Panc1 (cell line): ENCODE results near the gene HOXC6.

Experiments
- POLR2AphosphoS5 ChIP-seq: IDR thresholded peaks from 2 replicates; pipeline ENCODE4 v1.6.1; 2012; ENCODE audit warnings: mild to moderate bottlenecking, low read depth, low read length, moderate library complexity
- TF ChIP-seq, protein P1 (sequence below): fragments of 450-650 bp; IDR thresholded peaks from 2 replicates; pipeline ENCODE4 v1.5.1; 2017; ENCODE audit warnings: mild to moderate bottlenecking
- TF ChIP-seq, protein P2 (sequence below), 2 experiments: IDR thresholded peaks; 2 replicates each; pipeline ENCODE4 v1.6.1; 2011 to 2012; ENCODE audit warnings: low read depth in 2 of 2, control low read depth in 1 of 2, low read length in 1 of 2, mild to moderate bottlenecking in 1 of 2, moderate library complexity in 1 of 2; ENCODE audit not compliant: insufficient read depth in 1 of 2

DNA sequence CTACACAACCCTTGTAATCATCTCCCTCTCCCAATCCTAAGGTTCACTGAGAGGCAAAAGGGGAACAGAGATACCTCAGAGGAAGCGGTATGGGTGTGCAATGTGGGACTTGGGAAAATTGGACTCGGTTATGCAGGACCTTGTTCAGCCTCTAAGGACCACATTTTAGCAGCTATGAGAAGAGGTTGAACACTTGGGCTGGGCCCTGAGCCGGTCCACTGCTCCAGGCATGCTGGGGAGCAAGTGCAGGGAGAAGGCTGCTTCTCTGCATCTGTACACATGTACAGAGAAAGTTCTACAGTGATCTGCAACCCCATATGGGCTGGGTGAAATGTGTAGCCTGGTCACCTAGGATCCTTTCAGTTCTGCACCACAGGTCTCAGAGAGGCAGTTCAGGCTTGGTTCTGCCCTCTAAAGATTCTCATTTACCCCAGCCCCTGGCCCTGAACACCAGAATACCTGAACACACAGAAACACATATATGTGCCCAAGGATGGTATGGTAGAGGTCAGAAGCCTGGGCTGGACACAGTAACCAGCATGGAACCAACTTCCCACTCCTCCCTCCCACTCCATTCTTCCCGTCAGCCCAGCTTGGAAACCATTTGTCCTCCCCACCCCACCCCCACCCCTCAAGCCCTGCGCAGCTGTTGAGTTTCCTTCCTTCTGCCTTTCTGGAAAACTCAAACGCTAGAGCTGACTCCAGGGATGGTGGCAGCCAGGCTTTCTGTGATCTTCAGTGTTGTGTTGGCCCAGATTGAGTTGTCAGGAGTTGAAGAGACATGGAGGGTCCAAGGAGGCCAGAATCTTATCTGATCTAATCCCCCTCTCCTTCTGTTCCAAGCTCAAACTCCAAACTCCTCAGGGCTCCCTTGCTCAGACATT is 15.0 kb downstream of the HOXC6 start:
- TF ChIP-seq, protein P1, sequence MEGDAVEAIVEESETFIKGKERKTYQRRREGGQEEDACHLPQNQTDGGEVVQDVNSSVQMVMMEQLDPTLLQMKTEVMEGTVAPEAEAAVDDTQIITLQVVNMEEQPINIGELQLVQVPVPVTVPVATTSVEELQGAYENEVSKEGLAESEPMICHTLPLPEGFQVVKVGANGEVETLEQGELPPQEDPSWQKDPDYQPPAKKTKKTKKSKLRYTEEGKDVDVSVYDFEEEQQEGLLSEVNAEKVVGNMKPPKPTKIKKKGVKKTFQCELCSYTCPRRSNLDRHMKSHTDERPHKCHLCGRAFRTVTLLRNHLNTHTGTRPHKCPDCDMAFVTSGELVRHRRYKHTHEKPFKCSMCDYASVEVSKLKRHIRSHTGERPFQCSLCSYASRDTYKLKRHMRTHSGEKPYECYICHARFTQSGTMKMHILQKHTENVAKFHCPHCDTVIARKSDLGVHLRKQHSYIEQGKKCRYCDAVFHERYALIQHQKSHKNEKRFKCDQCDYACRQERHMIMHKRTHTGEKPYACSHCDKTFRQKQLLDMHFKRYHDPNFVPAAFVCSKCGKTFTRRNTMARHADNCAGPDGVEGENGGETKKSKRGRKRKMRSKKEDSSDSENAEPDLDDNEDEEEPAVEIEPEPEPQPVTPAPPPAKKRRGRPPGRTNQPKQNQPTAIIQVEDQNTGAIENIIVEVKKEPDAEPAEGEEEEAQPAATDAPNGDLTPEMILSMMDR = no peak
- TF ChIP-seq POLR2AphosphoS5 = no peak
- TF ChIP-seq, protein P2, sequence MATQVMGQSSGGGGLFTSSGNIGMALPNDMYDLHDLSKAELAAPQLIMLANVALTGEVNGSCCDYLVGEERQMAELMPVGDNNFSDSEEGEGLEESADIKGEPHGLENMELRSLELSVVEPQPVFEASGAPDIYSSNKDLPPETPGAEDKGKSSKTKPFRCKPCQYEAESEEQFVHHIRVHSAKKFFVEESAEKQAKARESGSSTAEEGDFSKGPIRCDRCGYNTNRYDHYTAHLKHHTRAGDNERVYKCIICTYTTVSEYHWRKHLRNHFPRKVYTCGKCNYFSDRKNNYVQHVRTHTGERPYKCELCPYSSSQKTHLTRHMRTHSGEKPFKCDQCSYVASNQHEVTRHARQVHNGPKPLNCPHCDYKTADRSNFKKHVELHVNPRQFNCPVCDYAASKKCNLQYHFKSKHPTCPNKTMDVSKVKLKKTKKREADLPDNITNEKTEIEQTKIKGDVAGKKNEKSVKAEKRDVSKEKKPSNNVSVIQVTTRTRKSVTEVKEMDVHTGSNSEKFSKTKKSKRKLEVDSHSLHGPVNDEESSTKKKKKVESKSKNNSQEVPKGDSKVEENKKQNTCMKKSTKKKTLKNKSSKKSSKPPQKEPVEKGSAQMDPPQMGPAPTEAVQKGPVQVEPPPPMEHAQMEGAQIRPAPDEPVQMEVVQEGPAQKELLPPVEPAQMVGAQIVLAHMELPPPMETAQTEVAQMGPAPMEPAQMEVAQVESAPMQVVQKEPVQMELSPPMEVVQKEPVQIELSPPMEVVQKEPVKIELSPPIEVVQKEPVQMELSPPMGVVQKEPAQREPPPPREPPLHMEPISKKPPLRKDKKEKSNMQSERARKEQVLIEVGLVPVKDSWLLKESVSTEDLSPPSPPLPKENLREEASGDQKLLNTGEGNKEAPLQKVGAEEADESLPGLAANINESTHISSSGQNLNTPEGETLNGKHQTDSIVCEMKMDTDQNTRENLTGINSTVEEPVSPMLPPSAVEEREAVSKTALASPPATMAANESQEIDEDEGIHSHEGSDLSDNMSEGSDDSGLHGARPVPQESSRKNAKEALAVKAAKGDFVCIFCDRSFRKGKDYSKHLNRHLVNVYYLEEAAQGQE (IDR thresholded peaks at IDR 0.05; ENCODE audit: insufficient read depth in 1 of 2, low read depth in 2 of 2, low read length in 1 of 2) = no peak
